ENCODE results near the gene SRPRB.

The SRPRB gene

DNA sequence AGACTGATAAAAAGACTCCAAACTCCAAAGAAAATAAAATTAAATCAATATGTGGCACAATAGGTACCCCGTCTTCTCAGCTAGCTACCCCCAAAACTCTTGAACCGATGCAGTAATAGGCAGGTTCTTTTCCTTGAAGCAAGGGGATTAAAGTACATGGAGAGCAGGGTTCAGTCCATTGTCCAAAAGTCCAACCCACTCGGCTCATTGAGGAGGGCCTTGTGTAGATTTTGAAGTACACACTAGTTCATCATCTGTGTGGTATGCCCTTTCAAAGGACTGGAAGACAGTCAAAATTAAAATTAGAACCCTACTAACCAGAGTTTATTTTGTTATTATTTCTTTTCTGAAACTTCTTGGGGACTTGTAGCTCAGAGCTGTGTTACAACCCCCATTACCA is 36.1 kb upstream of the SRPRB start:
- Histone ChIP-seq H3K27ac (replicated peaks) (no peak overlapping the region), H3K4me3 (replicated peaks; ENCODE audit: insufficient read depth, low read length) (no peak overlapping the region), H3K27me3 (ENCODE audit: insufficient read depth, poor library complexity, severe bottlenecking) (peaks cover 3% of the 10 kb centered on the region)
- no peak for TF ChIP-seq SPI1 (IDR thresholded peaks at IDR 0.05; ENCODE audit: borderline replicate concordance, low read depth)
- no peak for TF ChIP-seq GABPA (IDR thresholded peaks at IDR 0.05; ENCODE audit: low read depth)
- TF ChIP-seq, protein P1, sequence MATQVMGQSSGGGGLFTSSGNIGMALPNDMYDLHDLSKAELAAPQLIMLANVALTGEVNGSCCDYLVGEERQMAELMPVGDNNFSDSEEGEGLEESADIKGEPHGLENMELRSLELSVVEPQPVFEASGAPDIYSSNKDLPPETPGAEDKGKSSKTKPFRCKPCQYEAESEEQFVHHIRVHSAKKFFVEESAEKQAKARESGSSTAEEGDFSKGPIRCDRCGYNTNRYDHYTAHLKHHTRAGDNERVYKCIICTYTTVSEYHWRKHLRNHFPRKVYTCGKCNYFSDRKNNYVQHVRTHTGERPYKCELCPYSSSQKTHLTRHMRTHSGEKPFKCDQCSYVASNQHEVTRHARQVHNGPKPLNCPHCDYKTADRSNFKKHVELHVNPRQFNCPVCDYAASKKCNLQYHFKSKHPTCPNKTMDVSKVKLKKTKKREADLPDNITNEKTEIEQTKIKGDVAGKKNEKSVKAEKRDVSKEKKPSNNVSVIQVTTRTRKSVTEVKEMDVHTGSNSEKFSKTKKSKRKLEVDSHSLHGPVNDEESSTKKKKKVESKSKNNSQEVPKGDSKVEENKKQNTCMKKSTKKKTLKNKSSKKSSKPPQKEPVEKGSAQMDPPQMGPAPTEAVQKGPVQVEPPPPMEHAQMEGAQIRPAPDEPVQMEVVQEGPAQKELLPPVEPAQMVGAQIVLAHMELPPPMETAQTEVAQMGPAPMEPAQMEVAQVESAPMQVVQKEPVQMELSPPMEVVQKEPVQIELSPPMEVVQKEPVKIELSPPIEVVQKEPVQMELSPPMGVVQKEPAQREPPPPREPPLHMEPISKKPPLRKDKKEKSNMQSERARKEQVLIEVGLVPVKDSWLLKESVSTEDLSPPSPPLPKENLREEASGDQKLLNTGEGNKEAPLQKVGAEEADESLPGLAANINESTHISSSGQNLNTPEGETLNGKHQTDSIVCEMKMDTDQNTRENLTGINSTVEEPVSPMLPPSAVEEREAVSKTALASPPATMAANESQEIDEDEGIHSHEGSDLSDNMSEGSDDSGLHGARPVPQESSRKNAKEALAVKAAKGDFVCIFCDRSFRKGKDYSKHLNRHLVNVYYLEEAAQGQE (IDR thresholded peaks at IDR 0.05; ENCODE audit: insufficient replicate concordance, low read depth), result no peak
- TF ChIP-seq, protein P2, sequence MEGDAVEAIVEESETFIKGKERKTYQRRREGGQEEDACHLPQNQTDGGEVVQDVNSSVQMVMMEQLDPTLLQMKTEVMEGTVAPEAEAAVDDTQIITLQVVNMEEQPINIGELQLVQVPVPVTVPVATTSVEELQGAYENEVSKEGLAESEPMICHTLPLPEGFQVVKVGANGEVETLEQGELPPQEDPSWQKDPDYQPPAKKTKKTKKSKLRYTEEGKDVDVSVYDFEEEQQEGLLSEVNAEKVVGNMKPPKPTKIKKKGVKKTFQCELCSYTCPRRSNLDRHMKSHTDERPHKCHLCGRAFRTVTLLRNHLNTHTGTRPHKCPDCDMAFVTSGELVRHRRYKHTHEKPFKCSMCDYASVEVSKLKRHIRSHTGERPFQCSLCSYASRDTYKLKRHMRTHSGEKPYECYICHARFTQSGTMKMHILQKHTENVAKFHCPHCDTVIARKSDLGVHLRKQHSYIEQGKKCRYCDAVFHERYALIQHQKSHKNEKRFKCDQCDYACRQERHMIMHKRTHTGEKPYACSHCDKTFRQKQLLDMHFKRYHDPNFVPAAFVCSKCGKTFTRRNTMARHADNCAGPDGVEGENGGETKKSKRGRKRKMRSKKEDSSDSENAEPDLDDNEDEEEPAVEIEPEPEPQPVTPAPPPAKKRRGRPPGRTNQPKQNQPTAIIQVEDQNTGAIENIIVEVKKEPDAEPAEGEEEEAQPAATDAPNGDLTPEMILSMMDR (IDR thresholded peaks at IDR 0.05; ENCODE audit: insufficient read depth, low read length), result no peak
- TF ChIP-seq POLR2AphosphoS5 (IDR thresholded peaks at IDR 0.05; ENCODE audit: low read depth), result no peak
- DNase-seq (ENCODE audit: low read depth in 1 of 2, low spot score in 1 of 2), result no peak

DNA sequence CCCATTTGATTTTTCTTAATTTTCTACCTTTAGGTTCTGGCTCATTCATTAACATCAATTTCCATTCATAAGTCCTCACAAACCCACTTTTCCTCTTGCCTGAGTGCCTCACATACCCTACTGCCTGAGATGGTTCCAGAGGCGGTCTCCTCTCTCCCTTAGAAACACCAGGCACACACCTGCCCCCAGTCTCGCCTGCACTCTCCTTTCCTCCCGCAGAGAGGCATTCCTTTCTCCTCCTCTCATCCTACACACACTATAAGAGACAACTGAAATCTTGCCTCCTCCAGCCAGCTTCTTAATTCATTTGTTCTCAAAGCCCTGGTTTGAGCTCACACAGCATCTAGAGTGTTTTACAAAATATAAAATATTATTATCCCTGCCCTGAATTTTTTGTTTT is 31.9 kb upstream of the SRPRB start:
- H3K4me3 ChIP-seq (replicated peaks; ENCODE audit: insufficient read depth, low read length), result no peak overlapping the region
- H3K27ac ChIP-seq (replicated peaks), result no peak overlapping the region
- peaks cover 3% of the 10 kb centered on the region for H3K27me3 ChIP-seq (ENCODE audit: insufficient read depth, poor library complexity, severe bottlenecking)
- no peak for DNase-seq (ENCODE audit: low read depth in 1 of 2, low spot score in 1 of 2)
- TF ChIP-seq, protein P1 (IDR thresholded peaks at IDR 0.05; ENCODE audit: insufficient replicate concordance, low read depth), result no peak
- TF ChIP-seq GABPA (IDR thresholded peaks at IDR 0.05; ENCODE audit: low read depth) (no peak), SPI1 (IDR thresholded peaks at IDR 0.05; ENCODE audit: borderline replicate concordance, low read depth) (no peak), POLR2AphosphoS5 (IDR thresholded peaks at IDR 0.05; ENCODE audit: low read depth) (no peak)
- TF ChIP-seq, protein P2 (IDR thresholded peaks at IDR 0.05; ENCODE audit: insufficient read depth, low read length), result no peak

DNA sequence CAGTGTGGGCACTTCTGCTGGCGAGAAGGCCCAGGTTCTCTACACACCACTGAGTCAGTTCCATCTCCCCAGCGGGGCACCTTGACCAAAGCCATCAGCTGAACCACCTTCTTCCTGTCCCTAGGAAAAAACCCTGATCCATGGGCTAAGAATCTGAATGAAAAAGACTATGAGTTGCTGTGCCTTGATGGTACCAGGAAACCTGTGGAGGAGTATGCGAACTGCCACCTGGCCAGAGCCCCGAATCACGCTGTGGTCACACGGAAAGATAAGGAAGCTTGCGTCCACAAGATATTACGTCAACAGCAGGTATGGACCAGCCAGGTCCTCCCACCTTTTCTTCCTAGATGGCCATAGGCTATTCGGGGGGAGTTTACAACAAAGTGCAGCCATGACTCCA is 30.3 kb upstream of the SRPRB start:
- peaks cover 3% of the 10 kb centered on the region for H3K27me3 ChIP-seq (ENCODE audit: insufficient read depth, poor library complexity, severe bottlenecking)
- TF ChIP-seq, protein P2 (IDR thresholded peaks at IDR 0.05; ENCODE audit: insufficient read depth, low read length), result no peak
- TF ChIP-seq POLR2AphosphoS5 (IDR thresholded peaks at IDR 0.05; ENCODE audit: low read depth) (no peak), SPI1 (IDR thresholded peaks at IDR 0.05; ENCODE audit: borderline replicate concordance, low read depth) (no peak), GABPA (IDR thresholded peaks at IDR 0.05; ENCODE audit: low read depth) (no peak)
- TF ChIP-seq, protein P1 (IDR thresholded peaks at IDR 0.05; ENCODE audit: insufficient replicate concordance, low read depth), result no peak
- DNase-seq (ENCODE audit: low read depth in 1 of 2, low spot score in 1 of 2), result no peak
- no peak overlapping the region for H3K27ac ChIP-seq (replicated peaks)
- H3K4me3 ChIP-seq (replicated peaks; ENCODE audit: insufficient read depth, low read length), result no peak overlapping the region

All from HL-60 (cell line).